Activated CD4-positive, CD25-positive, alpha-beta regulatory T cell treated with anti-CD3 and anti-CD28 coated beads, Interleukin-2, amount 50 U/mL, for 24 hours (primary cell): Measurements from ENCODE around the gene PPP4C.
A peak's percentile ranks its signal among the peaks of the same experiment; 100 is the strongest.

Experiments used
- ATAC-seq, 2 donors: fragments of 150-1000 bp; cut with Tn5 transposase; one replicate each; pipeline ENCODE4 v1.10.0; 2021; ENCODE audit warnings: mild to moderate bottlenecking in 1 of 2, moderate library complexity in 1 of 2

Gene PPP4C

GRCh38 chr16:30083216-30084055, 7.6 kb downstream of the PPP4C start:
- no peak for ATAC-seq

- no peak for ATAC-seq
Measured at GRCh38 chr16:30084096-30084815, 8.5 kb downstream of the PPP4C start.

DNA sequence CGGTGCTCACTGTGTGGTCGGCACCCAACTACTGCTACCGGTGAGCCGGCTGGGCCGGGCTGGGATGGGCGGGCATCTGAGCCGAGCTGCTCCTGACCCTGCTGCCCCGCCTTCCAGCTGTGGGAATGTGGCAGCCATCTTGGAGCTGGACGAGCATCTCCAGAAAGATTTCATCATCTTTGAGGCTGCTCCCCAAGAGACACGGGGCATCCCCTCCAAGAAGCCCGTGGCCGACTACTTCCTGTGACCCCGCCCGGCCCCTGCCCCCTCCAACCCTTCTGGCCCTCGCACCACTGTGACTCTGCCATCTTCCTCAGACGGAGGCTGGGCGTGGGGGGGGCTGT, 9.0 kb downstream of the PPP4C start:
- ATAC-seq: no peak

DNA sequence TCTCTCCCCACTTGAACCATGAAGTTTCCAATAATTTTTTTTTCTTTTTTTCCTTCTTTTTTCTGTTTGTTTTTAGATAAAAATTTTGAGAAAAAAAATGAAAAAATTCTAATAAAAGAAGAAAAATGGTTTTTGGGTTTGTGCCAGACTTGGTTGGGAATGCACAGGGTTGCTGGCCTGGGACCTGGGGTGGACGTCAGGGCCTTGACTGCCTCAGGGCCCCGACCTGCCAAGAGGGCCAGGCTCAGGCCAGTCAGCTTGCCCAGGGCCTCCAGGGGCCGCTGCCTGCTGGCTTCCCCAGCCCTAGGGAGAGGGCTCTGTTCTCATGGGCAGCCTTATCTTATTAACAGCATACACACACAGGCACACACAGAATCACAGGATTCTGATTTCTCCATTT, 9.5 kb downstream of the PPP4C start:
- ATAC-seq: no peak

- ATAC-seq: no peak
Measured at GRCh38 chr16:30085820-30086219, 10.0 kb downstream of the PPP4C start.

DNA sequence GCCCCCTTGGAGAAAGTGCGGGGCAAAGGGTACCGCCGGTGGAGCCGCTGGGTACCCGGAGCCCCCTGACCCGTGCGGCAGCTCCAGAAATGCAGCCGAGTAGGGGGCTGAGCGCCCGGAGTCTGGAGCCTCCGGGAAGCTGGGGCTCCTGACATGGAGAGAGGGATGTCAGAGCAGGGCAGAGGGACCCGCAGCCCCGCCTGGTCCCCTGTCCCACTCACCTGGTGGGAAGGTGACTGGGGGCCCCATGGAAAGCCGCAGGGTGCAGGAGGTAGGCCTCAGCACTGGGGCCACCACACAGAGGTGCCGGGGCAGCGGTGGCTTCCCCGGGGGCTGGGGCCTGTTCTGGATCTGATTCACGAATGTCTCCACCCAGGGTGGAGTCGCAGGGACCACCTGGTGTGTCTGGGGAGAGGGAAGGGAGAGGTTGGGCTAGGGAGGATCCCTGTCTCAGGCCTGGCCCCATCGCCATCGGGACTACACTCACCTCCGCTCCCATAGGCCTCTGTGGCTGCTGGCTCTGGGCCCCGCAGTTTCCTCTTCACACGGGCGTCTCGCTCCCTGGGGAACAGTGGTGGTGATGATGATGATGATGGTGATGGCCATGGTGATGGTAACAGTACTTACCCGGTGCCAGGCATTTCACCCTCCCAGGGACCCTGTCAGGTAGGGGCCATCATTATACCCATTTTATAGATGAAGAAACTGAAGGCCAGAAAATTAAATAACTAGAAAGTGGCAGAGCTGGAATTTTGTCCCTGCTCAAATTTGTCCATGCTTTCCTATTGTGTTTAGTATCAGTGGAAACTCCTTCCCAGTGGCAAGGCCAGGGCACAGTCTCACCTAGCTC, 10.7 kb downstream of the PPP4C start:
- ATAC-seq: no peak

GRCh38 chr16:30087181-30087898, 11.5 kb downstream of the PPP4C start:
- ATAC-seq: no peak

DNA sequence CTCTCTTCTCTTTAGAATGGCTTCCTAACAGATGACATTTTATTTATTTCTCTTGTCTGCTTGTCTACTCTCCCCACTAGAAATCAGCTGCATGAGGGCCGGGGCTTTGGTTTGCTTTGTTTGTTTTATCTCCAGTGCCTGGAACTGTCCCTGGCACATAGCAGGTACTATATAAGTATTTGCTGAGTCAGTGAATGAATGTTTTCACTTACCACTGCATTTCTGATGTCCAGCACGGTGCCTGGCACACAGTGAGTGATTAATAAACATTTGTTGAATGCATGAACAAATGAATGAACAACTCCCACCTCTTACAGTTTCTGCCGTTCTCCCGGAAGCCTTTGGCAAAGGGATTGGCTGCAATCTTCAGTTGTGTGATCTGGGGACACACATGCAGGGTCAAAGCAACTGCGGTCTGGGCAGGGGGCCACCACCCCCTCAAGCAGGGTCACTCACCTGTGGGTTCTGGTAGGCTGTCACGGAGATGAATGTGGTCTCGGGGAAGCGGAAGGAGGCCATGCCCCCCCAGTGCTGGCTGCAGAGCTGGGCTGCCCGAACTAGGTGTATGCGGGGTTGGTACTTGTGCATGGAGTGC, 12.5 kb downstream of the PPP4C start:
- ATAC-seq: no peak

GRCh38 chr16:30088832-30089624, 13.2 kb downstream of the PPP4C start:
- ATAC-seq: no peak

GRCh38 chr16:30090610-30091331, 15.0 kb downstream of the PPP4C start:
- ATAC-seq: no peak

DNA sequence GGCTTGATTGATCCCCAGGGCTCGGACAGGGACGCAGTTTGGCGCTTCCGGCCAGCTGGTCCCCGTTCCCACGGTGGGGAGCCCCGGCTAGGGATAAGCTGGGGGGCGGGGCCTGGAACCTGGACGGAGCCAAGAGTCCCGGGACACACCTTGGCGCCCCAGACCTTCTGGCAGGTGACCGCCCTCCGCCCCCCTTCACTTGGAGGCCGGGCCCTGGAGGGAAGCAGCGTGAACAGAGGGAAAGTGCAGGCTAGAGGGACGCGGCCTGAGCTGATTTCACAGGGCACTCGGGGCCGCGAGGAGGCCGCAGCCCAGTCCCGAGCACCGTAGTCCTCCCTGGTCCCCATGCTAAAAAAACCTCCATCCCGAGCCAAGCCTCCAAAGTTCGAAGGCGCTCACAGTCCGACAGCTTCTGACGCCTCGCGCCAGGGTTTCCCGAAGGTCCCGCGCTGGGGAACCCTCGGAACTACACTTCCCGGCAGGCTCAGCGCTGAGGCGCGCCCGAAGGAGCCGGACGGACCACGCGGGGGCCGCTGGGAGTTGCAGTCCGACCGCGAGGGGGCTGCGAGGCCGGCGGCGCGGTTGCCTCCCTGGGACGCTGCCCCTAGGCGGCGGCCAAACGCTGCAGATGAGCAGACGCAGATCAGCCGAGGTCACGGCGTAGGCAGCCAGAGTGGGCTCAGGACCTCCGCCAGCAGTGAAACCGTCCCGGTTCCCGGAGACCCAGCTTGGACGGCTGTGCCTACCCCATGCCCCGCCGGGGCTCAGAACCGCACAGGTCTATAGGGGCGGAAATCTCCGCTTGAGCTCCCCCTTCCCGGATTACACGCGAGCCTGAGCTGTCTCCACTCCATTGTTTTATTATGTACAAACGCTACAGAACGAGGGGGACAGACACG, 15.9 kb downstream of the PPP4C start, which contains the start of gene TBX6:
Gene TBX6, minus strand, starts transcription at position 451 of the 899 bp plus-strand sequence. CDS start 731 bp downstream, outside the sequence.
- ATAC-seq: peak; percentile 88 to 90

DNA sequence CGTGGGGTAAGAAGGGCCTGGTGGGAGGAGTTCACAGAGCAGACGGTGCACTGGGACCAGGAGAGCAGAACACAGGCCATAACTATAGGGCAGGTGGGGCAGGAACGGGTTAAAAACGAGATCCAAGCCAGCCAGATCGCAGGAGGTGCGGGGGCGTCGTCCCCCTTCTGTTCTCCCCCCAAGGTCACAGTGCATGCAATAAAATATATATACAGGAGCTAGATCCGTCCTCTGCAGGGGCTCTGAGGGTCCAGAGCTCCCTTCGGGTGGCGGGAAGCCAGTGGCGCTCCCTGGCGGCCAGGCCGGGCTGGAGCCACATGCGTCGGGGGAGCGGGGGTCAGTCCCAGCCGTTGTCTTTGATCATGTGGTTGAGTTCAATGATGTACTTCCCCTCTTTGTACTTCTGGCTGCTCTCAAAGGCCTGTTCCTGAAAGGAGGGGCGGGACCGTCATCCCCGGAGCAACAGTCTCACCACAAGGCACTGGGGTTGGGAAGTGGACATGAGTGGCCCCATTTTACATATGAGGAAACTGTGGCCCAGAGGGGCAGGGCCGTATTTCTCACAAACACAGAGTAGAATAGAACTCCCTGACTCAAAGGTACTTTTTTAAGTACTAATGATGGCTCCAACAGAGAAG, 16.7 kb downstream of the PPP4C start:
- peak; percentile 31 to 35 for ATAC-seq

GRCh38 chr16:30094541-30095165, 18.9 kb downstream of the PPP4C start:
- no peak for ATAC-seq

DNA sequence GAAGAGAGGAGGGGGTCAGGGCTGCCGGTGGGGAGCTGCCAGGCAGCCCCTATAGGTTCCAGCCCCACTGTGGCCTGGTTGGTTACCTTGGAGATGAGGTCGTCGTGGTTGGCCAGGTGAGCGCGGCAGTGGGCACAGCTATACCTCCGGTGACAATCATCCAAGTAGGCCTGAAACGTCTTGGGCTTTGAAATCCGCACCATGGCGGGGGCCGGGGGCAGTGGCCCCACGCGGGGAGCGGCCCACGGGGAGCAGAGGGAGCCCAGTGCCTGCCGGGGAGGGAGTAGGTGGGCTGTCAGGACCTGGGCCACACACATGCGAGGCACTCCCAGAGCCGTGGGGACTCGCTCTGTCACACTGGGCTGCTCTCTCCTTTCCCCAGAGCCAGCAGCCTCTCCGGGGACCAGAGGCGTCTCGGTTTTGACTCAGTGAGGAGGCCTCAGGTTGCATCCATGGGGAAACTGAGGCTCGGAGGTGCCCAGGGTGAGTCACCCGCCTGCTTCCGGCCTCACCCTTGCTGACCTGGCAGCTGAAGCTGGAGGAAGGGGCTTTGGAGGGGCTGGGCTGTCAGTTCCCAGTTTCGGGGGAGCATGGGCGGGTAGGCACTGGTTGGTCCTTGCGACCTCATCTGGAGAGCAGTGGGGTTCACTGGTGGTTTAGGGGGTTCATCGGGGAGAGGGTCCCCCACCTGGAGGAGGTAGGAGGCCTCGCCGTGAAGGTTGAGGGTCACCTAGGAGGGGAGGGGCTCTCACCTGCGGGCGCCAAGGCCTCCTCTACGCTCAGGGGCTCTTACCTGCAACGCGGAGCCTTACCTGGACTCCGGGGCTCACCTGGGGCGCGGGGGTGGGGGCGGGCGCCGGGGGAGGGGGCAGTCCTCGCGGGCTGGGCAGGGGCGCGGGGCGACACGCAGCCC, 19.6 kb downstream of the PPP4C start:
- no peak for ATAC-seq

GRCh38 chr16:30096105-30096861, 20.5 kb downstream of the PPP4C start, which contains the start of gene YPEL3:
Gene YPEL3, minus strand, starts transcription at chr16:30096213. Its CDS starts 731 bp downstream, at chr16:30095482.
- ATAC-seq: peak; percentile 47 to 60

DNA sequence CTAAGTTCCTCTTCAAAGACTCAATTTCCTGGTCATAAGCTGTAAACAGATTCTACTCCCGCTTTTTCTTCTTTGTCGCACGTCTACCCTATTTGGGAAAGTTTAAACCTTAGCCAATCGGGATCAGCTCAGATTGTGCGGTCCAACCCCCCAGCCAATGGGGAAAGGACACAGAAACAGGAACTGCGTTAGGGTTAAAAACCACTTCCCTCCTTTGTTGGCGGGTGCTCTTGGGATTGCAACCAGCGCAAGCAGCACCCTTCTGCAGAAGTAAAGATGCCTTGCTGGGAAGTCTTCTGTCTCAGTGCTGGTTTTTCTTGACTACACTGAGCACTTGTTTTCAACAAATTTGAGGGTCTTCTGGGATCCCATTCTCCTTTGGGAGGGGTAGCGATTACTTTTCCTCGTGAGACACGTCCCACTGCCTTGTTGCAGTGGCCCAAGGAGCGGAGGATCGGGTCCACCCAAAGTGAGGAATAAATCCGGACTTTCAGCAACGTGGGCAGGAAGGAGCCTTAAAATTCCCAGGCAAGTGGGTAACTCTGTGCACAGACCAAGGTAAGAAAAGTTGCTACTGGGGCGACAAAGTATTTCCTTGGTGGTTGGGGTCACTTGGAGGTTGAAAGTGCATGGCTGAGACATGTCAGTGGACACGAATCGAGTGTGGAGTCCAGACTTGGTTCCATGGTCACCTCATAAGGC, 21.2 kb downstream of the PPP4C start:
- no peak for ATAC-seq
